SK-N-SH (cell line): ENCODE results near the gene DNAAF9. TPM values are rescaled to one million over a fixed set of nuclear protein-coding genes. Genes with fewer than 3 reads are reported as not detected.

Experiments
- CTCF ChIA-PET: fragments of 300-600, 350-600 bp; formaldehyde crosslinking; extraction: SDS; loops from one replicate; lab custom pipeline; 2021; lab: Yijun Ruan, JAX
- POLR2A ChIA-PET: fragments of 350-600 bp; sonication (Branson Sonifier 250); formaldehyde crosslinking; extraction: SDS; loops from one replicate; lab custom pipeline; 2020; ENCODE audit warnings: antibody characterized with exemption, inconsistent platforms; lab: Yijun Ruan, JAX
- DNase-seq: peaks from one replicate; pipeline ENCODE4 v3.0.0; 2012
- H2AFZ ChIP-seq: fragments of 200-600 bp; sonication (generic); 2 replicates; pipeline ENCODE4 v1.8.1; 2016; ENCODE audit warnings: antibody characterized with exemption, mild to moderate bottlenecking, low read depth
- H3F3A ChIP-seq: fragments of 200-600 bp; sonication (generic); replicated peaks from 2 replicates; pipeline ENCODE3; 2016; ENCODE audit warnings: antibody characterized with exemption, mild to moderate bottlenecking; ENCODE audit not compliant: insufficient read depth
- H3K27ac ChIP-seq, 2 experiments: fragments of 200-500 bp in 1 of 2; fragments of 200-600 bp in 1 of 2; sonication (Bioruptor generic) in 1 of 2; sonication (generic), shearing (Covaris generic) in 1 of 2; 2 replicates each; pipeline versions ENCODE4 v1.5.1 to v1.6.1; 2014 to 2016; ENCODE audit warnings: low read depth in 2 of 2, inconsistent platforms in 1 of 2, low read length in 1 of 2, mild to moderate bottlenecking in 1 of 2, mixed read lengths in 1 of 2
- H3K27me3 ChIP-seq: fragments of 200-600 bp; sonication (generic), shearing (Covaris generic); 2 replicates; pipeline ENCODE4 v1.6.1; 2016; ENCODE audit warnings: mixed run types; ENCODE audit not compliant: insufficient read depth
- H3K36me3 ChIP-seq, 2 experiments: fragments of 200-500 bp in 1 of 2; fragments of 200-600 bp in 1 of 2; sonication (Bioruptor generic) in 1 of 2; sonication (generic) in 1 of 2; replicated peaks in 1 of 2; 2 replicates each; pipeline versions ENCODE3 to v1.5.1; 2014 to 2016; ENCODE audit warnings: low read length in 1 of 2, mild to moderate bottlenecking in 1 of 2; ENCODE audit not compliant: insufficient read depth in 2 of 2, control insufficient read depth in 1 of 2
- H3K4me1 ChIP-seq, 2 experiments: fragments of 200-500 bp in 1 of 2; fragments of 200-600 bp in 1 of 2; sonication (Bioruptor generic) in 1 of 2; sonication (generic), shearing (Covaris generic) in 1 of 2; 2 replicates each; pipeline versions ENCODE4 v1.5.1 to v1.6.1; 2014 to 2016; ENCODE audit warnings: low read depth in 1 of 2, low read length in 1 of 2, mixed run types in 1 of 2; ENCODE audit not compliant: insufficient read depth in 2 of 2, control insufficient read depth in 1 of 2
- H3K4me2 ChIP-seq: fragments of 200-600 bp; sonication (generic), shearing (Covaris generic); 2 replicates; pipeline ENCODE4 v1.6.1; 2017; ENCODE audit warnings: mixed run types
- H3K4me3 ChIP-seq, 2 experiments: fragments of 200-500 bp in 1 of 2; fragments of 200-600 bp in 1 of 2; sonication (Bioruptor generic) in 1 of 2; sonication (generic), shearing (Covaris generic) in 1 of 2; 2 replicates each; pipeline versions ENCODE4 v1.5.1 to v1.8.1; 2014 to 2016; ENCODE audit warnings: low read depth in 2 of 2, inconsistent platforms in 1 of 2, low read length in 1 of 2, mild to moderate bottlenecking in 1 of 2, mixed read lengths in 1 of 2, moderate library complexity in 1 of 2
- H3K79me2 ChIP-seq: fragments of 200-600 bp; sonication (generic); 2 replicates; pipeline ENCODE4 v1.8.1; 2017; ENCODE audit warnings: mild to moderate bottlenecking; ENCODE audit not compliant: insufficient read depth
- H3K9ac ChIP-seq: fragments of 200-600 bp; sonication (generic); 2 replicates; pipeline ENCODE4 v1.6.1; 2017; ENCODE audit warnings: mixed run types
- H3K9me2 ChIP-seq: fragments of 200-600 bp; sonication (generic); 2 replicates; pipeline ENCODE4 v1.6.1; 2017; ENCODE audit warnings: mixed run types
- H3K9me3 ChIP-seq: fragments of 200-600 bp; sonication (generic); 2 replicates; pipeline ENCODE4 v1.6.1; 2017; ENCODE audit warnings: mixed run types, mild to moderate bottlenecking, moderate library complexity
- H4K20me1 ChIP-seq: fragments of 200-600 bp; sonication (generic); 2 replicates; pipeline ENCODE4 v1.6.1; 2017; ENCODE audit warnings: mild to moderate bottlenecking, mixed run types; ENCODE audit not compliant: insufficient read depth
- ELF1 ChIP-seq: IDR thresholded peaks from 2 replicates; pipeline ENCODE4 v1.4.0; 2012
- EP300 ChIP-seq, 2 experiments: IDR thresholded peaks; 2 replicates each; pipeline versions ENCODE4 v1.4.0 to v1.6.1; 2012; ENCODE audit warnings: borderline replicate concordance in 1 of 2, low read depth in 1 of 2, low read length in 1 of 2
- EZH2phosphoT487 ChIP-seq: fragments of 200-600 bp; sonication (generic); IDR thresholded peaks from 2 replicates; pipeline ENCODE4 v1.6.1; 2017; ENCODE audit warnings: low read depth, mixed run types, mild to moderate bottlenecking, antibody characterized with exemption, moderate library complexity, borderline replicate concordance
- FOSL2 ChIP-seq: IDR thresholded peaks from 2 replicates; pipeline ENCODE4 v1.4.0; 2012; ENCODE audit warnings: low read depth, mild to moderate bottlenecking, moderate library complexity, borderline replicate concordance
- GABPA ChIP-seq: IDR thresholded peaks from 2 replicates; pipeline ENCODE4 v1.4.0; 2012; ENCODE audit warnings: low read depth, mild to moderate bottlenecking
- GATA2 ChIP-seq: sonication (generic); formaldehyde crosslinking; IDR thresholded peaks from 2 replicates; pipeline ENCODE4 v1.5.0; 2020; ENCODE audit warnings: mild to moderate bottlenecking, missing genetic modification reagents
- MEF2A ChIP-seq: IDR thresholded peaks from 2 replicates; pipeline ENCODE4 v1.4.0; 2012; ENCODE audit warnings: low read depth, borderline replicate concordance
- MXI1 ChIP-seq: IDR thresholded peaks from 2 replicates; pipeline ENCODE4 v1.6.1; 2012; ENCODE audit warnings: mild to moderate bottlenecking, low read depth, low read length, improper control_type of control experiment
- NRF1 ChIP-seq: IDR thresholded peaks from 2 replicates; pipeline ENCODE4 v1.6.1; 2012; ENCODE audit warnings: low read depth, mild to moderate bottlenecking, low read length
- POLR2AphosphoS5 ChIP-seq: IDR thresholded peaks from 2 replicates; pipeline ENCODE4 v1.6.1; 2012; ENCODE audit warnings: low read depth, low read length
- RAD21 ChIP-seq: IDR thresholded peaks from 2 replicates; pipeline ENCODE4 v1.6.1; 2012; ENCODE audit warnings: mild to moderate bottlenecking, low read length
- RXRA ChIP-seq: IDR thresholded peaks from 2 replicates; pipeline ENCODE4 v1.4.0; 2012; ENCODE audit warnings: low read depth, mild to moderate bottlenecking, borderline replicate concordance
- SMC3 ChIP-seq: IDR thresholded peaks from 2 replicates; pipeline ENCODE4 v1.6.1; 2012; ENCODE audit warnings: low read depth, low read length, improper control_type of control experiment
- TEAD4 ChIP-seq: IDR thresholded peaks from 2 replicates; pipeline ENCODE4 v1.4.0; 2012; ENCODE audit warnings: mild to moderate bottlenecking, borderline replicate concordance; ENCODE audit not compliant: insufficient read depth
- WGBS: methylation state at CpG from one replicate; pipeline ENCODE4 v1.1.6; 2017; ENCODE audit warnings: low lambda C conversion rate; 5-methylcytosine and 5-hydroxymethylcytosine counted together
- polyA plus RNA-seq, 3 experiments: library from polyadenylated mRNA; depleted of rRNA; stranded (reverse); fragments of >200 nt; gene quantifications; 2 replicates each; pipeline ENCODE4 v1.2.3, GENCODE V29; 2012
- TF ChIP-seq, protein P1 (sequence below): fragments of 150-350 bp; IDR thresholded peaks from 2 replicates; pipeline ENCODE4 v1.6.1; 2016; ENCODE audit warnings: mild to moderate bottlenecking, low read depth, low read length
- TF ChIP-seq, protein P2 (sequence below): fragments of 200-600 bp; sonication (generic); IDR thresholded peaks from 2 replicates; pipeline ENCODE4 v1.6.1; 2017; ENCODE audit warnings: antibody characterized with exemption, mild to moderate bottlenecking, moderate library complexity
- TF ChIP-seq, protein P3 (sequence below): fragments of 150-350 bp; IDR thresholded peaks from 2 replicates; pipeline ENCODE4 v1.6.1; 2017; ENCODE audit warnings: antibody characterized with exemption, low read length, low read depth, borderline replicate concordance
- TF ChIP-seq, protein P4 (sequence below): IDR thresholded peaks from 2 replicates; pipeline ENCODE4 v1.4.0; 2012; ENCODE audit warnings: low read depth
- TF ChIP-seq, protein P5 (sequence below): IDR thresholded peaks from 2 replicates; pipeline ENCODE4 v1.6.1; 2012; ENCODE audit warnings: mild to moderate bottlenecking, low read depth, low read length, moderate library complexity
- TF ChIP-seq, protein P6 (sequence below): IDR thresholded peaks from 2 replicates; pipeline ENCODE4 v1.4.0; 2012; ENCODE audit warnings: low read depth, borderline replicate concordance

DNAAF9 gene
- polyA plus RNA-seq, 1 of the 3 experiments (the other 2 are of a cell fraction) = 5.5 TPM

DNA sequence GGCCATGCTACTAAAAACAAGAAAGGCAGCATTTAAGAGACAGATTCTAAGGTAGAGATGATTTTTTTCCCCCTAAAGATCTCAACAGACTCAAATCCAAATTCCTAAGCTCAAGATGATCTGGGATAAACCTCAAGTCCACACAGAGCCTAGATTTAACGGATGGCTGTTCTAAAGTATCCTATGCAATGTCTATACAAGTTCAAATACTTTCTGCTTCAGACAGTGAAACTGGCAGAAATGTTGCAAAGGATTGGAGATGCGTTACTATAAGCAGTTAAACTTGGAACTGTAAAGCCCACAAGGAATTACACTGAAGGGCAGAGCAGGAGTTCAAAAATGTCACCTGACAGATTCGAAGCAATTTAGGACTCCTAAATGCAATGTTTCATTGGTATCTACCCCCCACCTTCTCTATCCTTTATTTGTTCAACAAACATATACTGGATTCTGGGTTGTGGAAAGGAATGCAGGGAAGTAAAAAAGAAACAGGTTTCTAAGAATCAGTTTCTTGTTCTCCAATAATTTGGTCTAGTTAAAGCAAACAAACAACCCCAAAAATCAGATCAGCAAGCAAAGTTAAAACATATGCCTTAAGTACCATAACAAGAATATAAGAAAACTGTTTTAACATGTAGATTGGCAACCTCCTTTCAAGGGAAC is 1.6 kb downstream of the DNAAF9 start:
- Histone ChIP-seq H4K20me1 (peaks cover 54% of the 10 kb centered on the region), H3K4me1 (peaks cover 3 to 4% of the 10 kb centered on the region in 2 experiments; a peak in 2 of 4 replicates), H3K36me3 (no peaks in the 10 kb centered on the region), H3K9ac (peak overlapping the region; percentile 81), H3K4me2 (peak overlapping the region; percentile 92), H3K79me2 (peaks cover 65% of the 10 kb centered on the region), H2AFZ (0 out of 2 replicates have a peak overlapping the region, but pooled peaks have one; percentile 89), H3F3A (peaks cover 7% of the 10 kb centered on the region), H3K27ac (peak overlapping the region; percentile 57 to 89; a peak in 3 of 4 replicates), H3K9me2 (no peaks in the 10 kb centered on the region), H3K27me3 (no peaks in the 10 kb centered on the region), H3K9me3 (no peaks in the 10 kb centered on the region), H3K4me3 (peak overlapping the region; percentile 64 to 88)
- 58% methylated on average over 3 of the region's 3 CpGs for WGBS
- ChIA-PET POLR2A (interaction anchor here (0.8 kb wide), 1 partner anchor 24 kb away, joined by 4 read pairs; no protein-coding TSS in a partner anchor), CTCF (interaction anchor here (0.6 to 1.6 kb wide), 3 partner anchors 9 to 305 kb away, joined by 3 to 4 read pairs (median 3); no protein-coding TSS in a partner anchor)
- no peak for TF ChIP-seq GATA2
- TF ChIP-seq, protein P1, sequence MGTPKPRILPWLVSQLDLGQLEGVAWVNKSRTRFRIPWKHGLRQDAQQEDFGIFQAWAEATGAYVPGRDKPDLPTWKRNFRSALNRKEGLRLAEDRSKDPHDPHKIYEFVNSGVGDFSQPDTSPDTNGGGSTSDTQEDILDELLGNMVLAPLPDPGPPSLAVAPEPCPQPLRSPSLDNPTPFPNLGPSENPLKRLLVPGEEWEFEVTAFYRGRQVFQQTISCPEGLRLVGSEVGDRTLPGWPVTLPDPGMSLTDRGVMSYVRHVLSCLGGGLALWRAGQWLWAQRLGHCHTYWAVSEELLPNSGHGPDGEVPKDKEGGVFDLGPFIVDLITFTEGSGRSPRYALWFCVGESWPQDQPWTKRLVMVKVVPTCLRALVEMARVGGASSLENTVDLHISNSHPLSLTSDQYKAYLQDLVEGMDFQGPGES = no peak
- TF ChIP-seq EP300 (IDR thresholded peaks at IDR 0.05; ENCODE audit: borderline replicate concordance in 1 of 2, low read depth in 1 of 2, low read length in 1 of 2) = no peak
- TF ChIP-seq GABPA = no peak
- TF ChIP-seq, protein P2, sequence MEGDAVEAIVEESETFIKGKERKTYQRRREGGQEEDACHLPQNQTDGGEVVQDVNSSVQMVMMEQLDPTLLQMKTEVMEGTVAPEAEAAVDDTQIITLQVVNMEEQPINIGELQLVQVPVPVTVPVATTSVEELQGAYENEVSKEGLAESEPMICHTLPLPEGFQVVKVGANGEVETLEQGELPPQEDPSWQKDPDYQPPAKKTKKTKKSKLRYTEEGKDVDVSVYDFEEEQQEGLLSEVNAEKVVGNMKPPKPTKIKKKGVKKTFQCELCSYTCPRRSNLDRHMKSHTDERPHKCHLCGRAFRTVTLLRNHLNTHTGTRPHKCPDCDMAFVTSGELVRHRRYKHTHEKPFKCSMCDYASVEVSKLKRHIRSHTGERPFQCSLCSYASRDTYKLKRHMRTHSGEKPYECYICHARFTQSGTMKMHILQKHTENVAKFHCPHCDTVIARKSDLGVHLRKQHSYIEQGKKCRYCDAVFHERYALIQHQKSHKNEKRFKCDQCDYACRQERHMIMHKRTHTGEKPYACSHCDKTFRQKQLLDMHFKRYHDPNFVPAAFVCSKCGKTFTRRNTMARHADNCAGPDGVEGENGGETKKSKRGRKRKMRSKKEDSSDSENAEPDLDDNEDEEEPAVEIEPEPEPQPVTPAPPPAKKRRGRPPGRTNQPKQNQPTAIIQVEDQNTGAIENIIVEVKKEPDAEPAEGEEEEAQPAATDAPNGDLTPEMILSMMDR = no peak
- TF ChIP-seq, protein P3, sequence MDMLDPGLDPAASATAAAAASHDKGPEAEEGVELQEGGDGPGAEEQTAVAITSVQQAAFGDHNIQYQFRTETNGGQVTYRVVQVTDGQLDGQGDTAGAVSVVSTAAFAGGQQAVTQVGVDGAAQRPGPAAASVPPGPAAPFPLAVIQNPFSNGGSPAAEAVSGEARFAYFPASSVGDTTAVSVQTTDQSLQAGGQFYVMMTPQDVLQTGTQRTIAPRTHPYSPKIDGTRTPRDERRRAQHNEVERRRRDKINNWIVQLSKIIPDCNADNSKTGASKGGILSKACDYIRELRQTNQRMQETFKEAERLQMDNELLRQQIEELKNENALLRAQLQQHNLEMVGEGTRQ = no peak
- TF ChIP-seq RAD21 = no peak
- no peak for TF ChIP-seq EZH2phosphoT487
- TF ChIP-seq, protein P4, sequence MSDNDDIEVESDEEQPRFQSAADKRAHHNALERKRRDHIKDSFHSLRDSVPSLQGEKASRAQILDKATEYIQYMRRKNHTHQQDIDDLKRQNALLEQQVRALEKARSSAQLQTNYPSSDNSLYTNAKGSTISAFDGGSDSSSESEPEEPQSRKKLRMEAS = no peak
- TF ChIP-seq, protein P5, sequence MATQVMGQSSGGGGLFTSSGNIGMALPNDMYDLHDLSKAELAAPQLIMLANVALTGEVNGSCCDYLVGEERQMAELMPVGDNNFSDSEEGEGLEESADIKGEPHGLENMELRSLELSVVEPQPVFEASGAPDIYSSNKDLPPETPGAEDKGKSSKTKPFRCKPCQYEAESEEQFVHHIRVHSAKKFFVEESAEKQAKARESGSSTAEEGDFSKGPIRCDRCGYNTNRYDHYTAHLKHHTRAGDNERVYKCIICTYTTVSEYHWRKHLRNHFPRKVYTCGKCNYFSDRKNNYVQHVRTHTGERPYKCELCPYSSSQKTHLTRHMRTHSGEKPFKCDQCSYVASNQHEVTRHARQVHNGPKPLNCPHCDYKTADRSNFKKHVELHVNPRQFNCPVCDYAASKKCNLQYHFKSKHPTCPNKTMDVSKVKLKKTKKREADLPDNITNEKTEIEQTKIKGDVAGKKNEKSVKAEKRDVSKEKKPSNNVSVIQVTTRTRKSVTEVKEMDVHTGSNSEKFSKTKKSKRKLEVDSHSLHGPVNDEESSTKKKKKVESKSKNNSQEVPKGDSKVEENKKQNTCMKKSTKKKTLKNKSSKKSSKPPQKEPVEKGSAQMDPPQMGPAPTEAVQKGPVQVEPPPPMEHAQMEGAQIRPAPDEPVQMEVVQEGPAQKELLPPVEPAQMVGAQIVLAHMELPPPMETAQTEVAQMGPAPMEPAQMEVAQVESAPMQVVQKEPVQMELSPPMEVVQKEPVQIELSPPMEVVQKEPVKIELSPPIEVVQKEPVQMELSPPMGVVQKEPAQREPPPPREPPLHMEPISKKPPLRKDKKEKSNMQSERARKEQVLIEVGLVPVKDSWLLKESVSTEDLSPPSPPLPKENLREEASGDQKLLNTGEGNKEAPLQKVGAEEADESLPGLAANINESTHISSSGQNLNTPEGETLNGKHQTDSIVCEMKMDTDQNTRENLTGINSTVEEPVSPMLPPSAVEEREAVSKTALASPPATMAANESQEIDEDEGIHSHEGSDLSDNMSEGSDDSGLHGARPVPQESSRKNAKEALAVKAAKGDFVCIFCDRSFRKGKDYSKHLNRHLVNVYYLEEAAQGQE = no peak
- TF ChIP-seq POLR2AphosphoS5 = no peak
- no peak for TF ChIP-seq MEF2A
- no peak for TF ChIP-seq MXI1
- no peak for TF ChIP-seq FOSL2
- no peak for TF ChIP-seq ELF1
- no peak for TF ChIP-seq RXRA
- TF ChIP-seq SMC3 = no peak
- no peak for TF ChIP-seq NRF1
- no peak for TF ChIP-seq TEAD4
- TF ChIP-seq, protein P6, sequence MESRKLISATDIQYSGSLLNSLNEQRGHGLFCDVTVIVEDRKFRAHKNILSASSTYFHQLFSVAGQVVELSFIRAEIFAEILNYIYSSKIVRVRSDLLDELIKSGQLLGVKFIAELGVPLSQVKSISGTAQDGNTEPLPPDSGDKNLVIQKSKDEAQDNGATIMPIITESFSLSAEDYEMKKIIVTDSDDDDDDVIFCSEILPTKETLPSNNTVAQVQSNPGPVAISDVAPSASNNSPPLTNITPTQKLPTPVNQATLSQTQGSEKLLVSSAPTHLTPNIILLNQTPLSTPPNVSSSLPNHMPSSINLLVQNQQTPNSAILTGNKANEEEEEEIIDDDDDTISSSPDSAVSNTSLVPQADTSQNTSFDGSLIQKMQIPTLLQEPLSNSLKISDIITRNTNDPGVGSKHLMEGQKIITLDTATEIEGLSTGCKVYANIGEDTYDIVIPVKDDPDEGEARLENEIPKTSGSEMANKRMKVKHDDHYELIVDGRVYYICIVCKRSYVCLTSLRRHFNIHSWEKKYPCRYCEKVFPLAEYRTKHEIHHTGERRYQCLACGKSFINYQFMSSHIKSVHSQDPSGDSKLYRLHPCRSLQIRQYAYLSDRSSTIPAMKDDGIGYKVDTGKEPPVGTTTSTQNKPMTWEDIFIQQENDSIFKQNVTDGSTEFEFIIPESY = no peak
- DNase-seq = no peak
